Gastrocnemius medialis (tissue), 4 donors: ENCODE measurements around the gene TEX14.

ENCODE experiments used
- CTCF ChIP-seq, 5 experiments: fragments of 450-650 bp in 3 of 5; fragments of 200-600 bp in 2 of 5; sonication (generic) in 2 of 5; IDR thresholded peaks in 4 of 5; conservative IDR thresholded peaks in 1 of 5; 1 replicate in 4 of 5; 2 replicates in 1 of 5; pipeline ENCODE4 v1.5.1; 2016 to 2019; ENCODE audit warnings: antibody characterized with exemption in 5 of 5, mild to moderate bottlenecking in 3 of 5, moderate library complexity in 3 of 5
- POLR2A ChIP-seq, 2 donors: fragments of 450-650 bp; IDR thresholded peaks; one replicate each; pipeline ENCODE4 v1.6.1; 2017; ENCODE audit warnings: antibody characterized with exemption in 2 of 2, mild to moderate bottlenecking in 2 of 2, moderate library complexity in 2 of 2

GRCh38 chr17:58637011-58637570 is 54.8 kb downstream of the TEX14 start:
- TF ChIP-seq CTCF (IDR thresholded peaks at IDR 0.05 in 4 of 5, conservative IDR thresholded peaks at IDR 0.05 in 1 of 5): no peak
- TF ChIP-seq POLR2A (IDR thresholded peaks at IDR 0.05): no peak
